Astrocyte (in vitro differentiated cells and primary cell): Measurements from ENCODE around the gene OPRL1. TPM values are rescaled to one million over a fixed set of nuclear protein-coding genes. Genes with fewer than 3 reads are reported as not detected.

Source experiments
- DNase-seq: peaks from one replicate; pipeline ENCODE4 v3.0.0-alpha.2; 2010; ENCODE audit warnings: low read depth
- FAIRE-seq: peaks from 2 replicates; lab custom pipeline; 2011; peaks lifted over from hg19 to GRCh38; lab: Jason Lieb, UNC
- H2AFZ ChIP-seq: 2 replicates; pipeline ENCODE4 v1.6.0; 2012; ENCODE audit warnings: low read depth, low read length, inconsistent platforms
- H3K27ac ChIP-seq: 2 replicates; pipeline ENCODE4 v1.5.1; 2011; ENCODE audit warnings: low read depth, low read length, inconsistent platforms
- H3K27me3 ChIP-seq: 2 replicates; pipeline ENCODE4 v1.6.0; 2011; ENCODE audit warnings: low read length, inconsistent platforms; ENCODE audit not compliant: insufficient read depth
- H3K36me3 ChIP-seq: 2 replicates; pipeline ENCODE4 v1.5.1; 2011; ENCODE audit warnings: low read length, inconsistent platforms; ENCODE audit not compliant: insufficient read depth
- H3K4me1 ChIP-seq: 2 replicates; pipeline ENCODE4 v1.5.1; 2011; ENCODE audit warnings: low read length, inconsistent platforms; ENCODE audit not compliant: insufficient read depth
- H3K4me2 ChIP-seq: 2 replicates; pipeline ENCODE4 v1.6.0; 2012; ENCODE audit warnings: low read length, inconsistent platforms
- H3K4me3 ChIP-seq: 2 replicates; pipeline ENCODE4 v1.5.1; 2011; ENCODE audit warnings: low read depth, mild to moderate bottlenecking, low read length, inconsistent platforms; ENCODE audit not compliant: insufficient read depth
- H3K79me2 ChIP-seq: 2 replicates; pipeline ENCODE4 v1.6.0; 2012; ENCODE audit warnings: mild to moderate bottlenecking, low read length, inconsistent platforms; ENCODE audit not compliant: insufficient read depth
- H3K9ac ChIP-seq: 2 replicates; pipeline ENCODE4 v1.6.0; 2012; ENCODE audit warnings: mild to moderate bottlenecking, low read length, inconsistent platforms
- H3K9me3 ChIP-seq: 2 replicates; pipeline ENCODE4 v1.5.1; 2012; ENCODE audit warnings: low read depth, mild to moderate bottlenecking, low read length, inconsistent platforms; ENCODE audit not compliant: insufficient read depth
- H4K20me1 ChIP-seq: 2 replicates; pipeline ENCODE4 v1.6.0; 2012; ENCODE audit warnings: low read length, inconsistent platforms; ENCODE audit not compliant: insufficient read depth
- H3K27ac Mint-ChIP-seq: one replicate; pipeline ENCODE4 v1.8.0; 2021; ENCODE audit warnings: mild to moderate bottlenecking, mixed read lengths; ENCODE audit not compliant: unreplicated experiment
- H3K27me3 Mint-ChIP-seq: one replicate; pipeline ENCODE4 v1.8.0; 2021; ENCODE audit warnings: low read depth, mixed read lengths; ENCODE audit not compliant: unreplicated experiment
- H3K36me3 Mint-ChIP-seq: one replicate; pipeline ENCODE4 v1.8.0; 2021; ENCODE audit warnings: low read depth, mixed read lengths; ENCODE audit not compliant: unreplicated experiment
- H3K4me1 Mint-ChIP-seq: one replicate; pipeline ENCODE4 v1.8.0; 2021; ENCODE audit warnings: low read depth, mixed read lengths; ENCODE audit not compliant: unreplicated experiment
- H3K4me3 Mint-ChIP-seq: one replicate; pipeline ENCODE4 v1.8.0; 2021; ENCODE audit warnings: mild to moderate bottlenecking, moderate library complexity, mixed read lengths; ENCODE audit not compliant: unreplicated experiment
- H3K9me3 Mint-ChIP-seq: one replicate; pipeline ENCODE4 v1.8.0; 2021; ENCODE audit warnings: mild to moderate bottlenecking, mixed read lengths; ENCODE audit not compliant: unreplicated experiment
- EZH2 ChIP-seq: IDR thresholded peaks from 2 replicates; pipeline ENCODE4 v1.6.1; 2012; ENCODE audit warnings: mild to moderate bottlenecking, low read length, inconsistent platforms; ENCODE audit not compliant: insufficient read depth
- total RNA-seq: library from RNA; stranded (reverse); gene quantifications from 2 replicates; pipeline ENCODE4 v1.2.1, GENCODE V29; 2021
- TF ChIP-seq, protein P1 (sequence below): IDR thresholded peaks from 2 replicates; pipeline ENCODE4 v1.5.1; 2011; ENCODE audit warnings: low read depth, mild to moderate bottlenecking, inconsistent platforms, low read length, moderate library complexity; ENCODE audit not compliant: insufficient read depth

The OPRL1 gene
- total RNA-seq, 1 donor from 2014 or later = 2.8 TPM

GRCh38 chr20:64108731-64109681 lies 29.1 kb downstream of the OPRL1 start:
- Histone ChIP-seq H3K27me3 (peaks cover 8% of the 10 kb centered on the region), H2AFZ (no peak overlapping the region), H3K4me1 (no peaks in the 10 kb centered on the region), H3K36me3 (no peaks in the 10 kb centered on the region), H3K9ac (no peak overlapping the region), H3K79me2 (no peaks in the 10 kb centered on the region), H3K27ac (no peak overlapping the region), H3K9me3 (no peaks in the 10 kb centered on the region), H4K20me1 (no peaks in the 10 kb centered on the region), H3K4me2 (no peak overlapping the region), H3K4me3 (no peak overlapping the region)
- H3K27me3 Mint-ChIP-seq = peaks cover 52% of the 10 kb centered on the region
- H3K36me3 Mint-ChIP-seq = no peaks in the 10 kb centered on the region
- TF ChIP-seq, protein P1, sequence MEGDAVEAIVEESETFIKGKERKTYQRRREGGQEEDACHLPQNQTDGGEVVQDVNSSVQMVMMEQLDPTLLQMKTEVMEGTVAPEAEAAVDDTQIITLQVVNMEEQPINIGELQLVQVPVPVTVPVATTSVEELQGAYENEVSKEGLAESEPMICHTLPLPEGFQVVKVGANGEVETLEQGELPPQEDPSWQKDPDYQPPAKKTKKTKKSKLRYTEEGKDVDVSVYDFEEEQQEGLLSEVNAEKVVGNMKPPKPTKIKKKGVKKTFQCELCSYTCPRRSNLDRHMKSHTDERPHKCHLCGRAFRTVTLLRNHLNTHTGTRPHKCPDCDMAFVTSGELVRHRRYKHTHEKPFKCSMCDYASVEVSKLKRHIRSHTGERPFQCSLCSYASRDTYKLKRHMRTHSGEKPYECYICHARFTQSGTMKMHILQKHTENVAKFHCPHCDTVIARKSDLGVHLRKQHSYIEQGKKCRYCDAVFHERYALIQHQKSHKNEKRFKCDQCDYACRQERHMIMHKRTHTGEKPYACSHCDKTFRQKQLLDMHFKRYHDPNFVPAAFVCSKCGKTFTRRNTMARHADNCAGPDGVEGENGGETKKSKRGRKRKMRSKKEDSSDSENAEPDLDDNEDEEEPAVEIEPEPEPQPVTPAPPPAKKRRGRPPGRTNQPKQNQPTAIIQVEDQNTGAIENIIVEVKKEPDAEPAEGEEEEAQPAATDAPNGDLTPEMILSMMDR = no peak
- no peak for TF ChIP-seq EZH2
- no peaks in the 10 kb centered on the region for H3K9me3 Mint-ChIP-seq
- no peak for DNase-seq
- no peak overlapping the region for H3K27ac Mint-ChIP-seq
- no peak for FAIRE-seq
- H3K4me1 Mint-ChIP-seq = peaks cover 4% of the 10 kb centered on the region
- H3K4me3 Mint-ChIP-seq = no peak overlapping the region

- H3K27me3 ChIP-seq = peaks cover 15% of the 10 kb centered on the region
- Mint-ChIP-seq H3K27ac (no peak overlapping the region), H3K4me1 (peaks cover 4% of the 10 kb centered on the region), H3K27me3 (peaks cover 59% of the 10 kb centered on the region), H3K4me3 (no peak overlapping the region), H3K36me3 (no peaks in the 10 kb centered on the region), H3K9me3 (no peaks in the 10 kb centered on the region)
- TF ChIP-seq EZH2 = no peak
- TF ChIP-seq, protein P1 = no peak
- H3K4me1 ChIP-seq = no peaks in the 10 kb centered on the region
- no peak overlapping the region for H2AFZ ChIP-seq
- H4K20me1 ChIP-seq = no peaks in the 10 kb centered on the region
- no peak overlapping the region for H3K27ac ChIP-seq
- no peak overlapping the region for H3K9ac ChIP-seq
- FAIRE-seq (no peak), DNase-seq (no peak)
- no peak overlapping the region for H3K4me2 ChIP-seq
- no peaks in the 10 kb centered on the region for H3K9me3 ChIP-seq
- no peak overlapping the region for H3K4me3 ChIP-seq
- H3K79me2 ChIP-seq = no peaks in the 10 kb centered on the region
- no peaks in the 10 kb centered on the region for H3K36me3 ChIP-seq
Observed at GRCh38 chr20:64109831-64110391, 30.0 kb downstream of the OPRL1 start.
